ENCODE data around the gene CUL4A.
"Not testable (repeated sequence)": the region's sequence is repeated elsewhere in the genome, so short reads cannot be mapped to it uniquely, and the experiment has no call there.

CUL4A gene

DNA sequence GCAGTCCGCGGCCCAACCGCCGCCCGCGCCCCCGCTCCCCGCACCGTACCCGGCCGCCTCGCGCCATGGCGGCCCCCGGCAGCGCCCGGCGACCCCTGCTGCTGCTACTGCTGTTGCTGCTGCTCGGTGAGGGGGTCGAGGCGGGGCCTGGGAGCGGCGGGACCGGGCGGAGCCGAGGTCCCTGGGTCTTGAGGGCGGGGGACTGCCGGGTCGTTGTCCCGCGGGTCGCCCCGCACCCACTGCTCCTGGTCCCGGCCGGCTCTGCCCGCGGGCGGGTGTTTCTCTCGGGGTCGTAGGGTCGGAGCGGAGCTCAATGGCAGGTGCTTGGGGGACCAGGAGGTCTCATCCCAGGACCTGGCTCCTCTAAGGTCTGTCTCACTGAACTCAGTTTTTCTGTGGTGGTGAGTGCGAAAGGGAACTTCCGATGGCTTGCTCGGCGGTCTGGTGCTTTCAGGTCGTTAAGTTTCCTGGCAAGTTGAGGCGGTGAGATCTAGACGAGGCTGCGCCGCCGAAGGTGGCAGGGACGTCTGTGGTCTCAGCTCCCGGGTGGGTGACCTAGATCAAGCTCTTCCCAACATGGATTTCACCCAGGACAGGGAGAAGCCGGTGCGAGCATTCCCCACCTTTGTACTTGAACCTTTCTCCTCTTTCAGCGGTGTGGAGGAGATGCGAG lies 88.1 kb downstream of the CUL4A start:
- peak; percentile 21 to 24 for DNase-seq

GRCh38 chr13:113298043-113298945 lies 88.9 kb downstream of the CUL4A start:
- no peak for DNase-seq

DNA sequence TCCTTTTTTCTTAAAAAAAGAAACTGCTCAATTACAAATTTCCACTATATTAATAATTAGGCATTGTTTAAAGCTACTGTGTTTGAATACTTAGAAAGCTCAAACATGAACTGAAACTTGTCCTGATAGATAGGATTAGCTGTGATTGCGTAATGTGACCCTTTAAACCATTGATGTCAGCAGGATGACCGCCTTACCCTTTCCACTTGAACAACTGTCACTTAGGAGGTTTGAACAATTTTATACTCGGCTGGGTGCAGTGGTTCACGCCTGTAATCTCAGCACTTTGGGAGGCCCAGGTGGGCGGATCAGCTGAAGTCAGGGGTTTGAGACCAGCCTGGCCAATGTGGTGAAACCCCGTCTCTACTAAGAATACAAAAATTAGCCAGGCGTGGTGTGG lies 90.5 kb downstream of the CUL4A start:
- DNase-seq, result no peak

DNA sequence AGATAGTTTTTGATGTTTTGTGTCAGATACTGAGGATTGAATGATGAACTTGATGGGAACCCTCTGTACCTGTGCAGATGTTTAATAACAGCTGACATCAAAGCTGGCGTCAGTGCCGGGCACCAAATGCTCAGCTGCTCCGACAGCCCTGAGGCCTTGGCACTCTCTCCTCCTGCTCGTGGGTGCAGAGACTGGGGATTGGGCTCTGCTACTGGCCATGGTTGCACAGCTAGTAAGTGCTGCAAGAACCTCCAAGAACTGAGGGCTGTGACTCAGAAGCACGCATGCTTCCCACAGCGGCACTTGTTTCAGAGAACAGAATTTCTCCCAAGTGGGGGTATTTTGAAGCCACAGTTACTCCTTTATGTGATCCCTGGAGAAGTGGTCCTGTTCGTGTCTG lies 93.6 kb downstream of the CUL4A start:
- DNase-seq, result no peak

DNA sequence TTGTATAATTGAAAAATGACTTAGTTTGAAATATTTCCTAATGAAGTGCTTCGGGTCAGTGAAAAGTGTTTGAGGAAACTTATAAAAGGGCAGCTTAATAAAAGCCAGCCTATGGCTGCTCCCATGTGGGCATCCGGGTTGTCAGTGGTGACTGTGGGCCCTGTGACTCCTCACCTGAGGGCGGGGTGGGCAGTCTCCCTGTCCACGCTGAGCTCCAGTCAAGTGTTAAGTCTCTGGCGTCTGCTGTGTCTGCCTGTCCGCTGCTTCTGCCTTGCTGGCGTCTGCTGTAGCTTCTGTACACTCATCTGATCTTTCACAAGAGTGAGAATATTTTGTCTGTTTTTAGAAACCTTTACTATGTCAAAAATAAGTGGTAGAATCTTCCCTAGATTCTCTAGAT lies 94.7 kb downstream of the CUL4A start:
- no peak for DNase-seq

GRCh38 chr13:113305208-113305607 lies 95.8 kb downstream of the CUL4A start:
- DNase-seq, result no peak

DNA sequence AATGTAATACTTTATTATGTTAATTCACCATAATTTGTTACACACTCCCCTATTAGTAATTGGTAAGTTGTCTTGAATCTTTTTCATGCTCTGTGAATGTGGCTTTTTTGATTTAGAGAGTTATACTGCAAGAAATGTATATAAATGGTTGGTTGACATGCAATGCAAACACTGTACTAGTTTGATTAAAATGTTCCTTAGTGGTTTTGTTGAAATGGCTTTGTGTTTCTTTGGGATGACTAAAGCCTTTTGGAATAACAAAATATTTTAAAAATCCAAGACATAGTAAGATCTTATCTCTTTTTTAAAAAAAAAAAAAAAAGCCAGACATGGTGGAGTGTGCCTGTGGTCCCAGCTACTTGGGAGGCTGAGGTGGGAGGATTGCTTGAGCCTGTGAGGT lies 98.1 kb downstream of the CUL4A start:
- no peak for DNase-seq

GRCh38 chr13:113309473-113309872 lies 100.1 kb downstream of the CUL4A start:
- DNase-seq, result no peak

- DNase-seq, result not testable (repeated sequence)
Observed at GRCh38 chr13:113314112-113314511, 104.7 kb downstream of the CUL4A start.

DNA sequence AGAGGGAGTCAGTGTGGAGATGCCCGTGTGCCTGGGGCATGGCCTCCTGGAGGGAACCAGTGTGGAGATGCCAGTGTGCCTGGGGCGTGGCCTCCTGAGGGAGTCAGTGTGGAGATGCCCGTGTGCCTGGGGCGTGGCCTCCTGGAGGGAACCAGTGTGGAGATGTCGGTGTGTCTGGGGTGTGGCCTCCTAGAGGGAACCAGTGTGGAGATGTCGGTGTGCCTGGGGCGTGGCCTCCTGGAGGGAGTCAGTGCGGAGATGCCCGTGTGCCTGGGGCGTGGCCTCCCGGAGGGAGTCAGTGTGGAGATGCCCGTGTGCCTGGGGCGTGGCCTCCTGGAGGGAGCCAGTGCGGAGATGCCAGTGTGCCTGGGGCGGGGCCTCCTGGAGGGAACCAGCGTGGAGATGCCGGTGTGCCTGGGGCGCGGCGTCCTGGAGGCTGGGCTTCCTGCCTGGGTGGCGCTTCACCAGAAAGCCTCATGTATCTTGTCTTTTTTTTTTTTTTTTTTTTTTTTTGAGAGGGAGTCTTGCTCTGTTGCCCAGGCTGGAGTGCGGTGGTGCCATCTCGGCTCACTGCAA lies 105.6 kb downstream of the CUL4A start:
- DNase-seq, result not testable (repeated sequence)

DNA sequence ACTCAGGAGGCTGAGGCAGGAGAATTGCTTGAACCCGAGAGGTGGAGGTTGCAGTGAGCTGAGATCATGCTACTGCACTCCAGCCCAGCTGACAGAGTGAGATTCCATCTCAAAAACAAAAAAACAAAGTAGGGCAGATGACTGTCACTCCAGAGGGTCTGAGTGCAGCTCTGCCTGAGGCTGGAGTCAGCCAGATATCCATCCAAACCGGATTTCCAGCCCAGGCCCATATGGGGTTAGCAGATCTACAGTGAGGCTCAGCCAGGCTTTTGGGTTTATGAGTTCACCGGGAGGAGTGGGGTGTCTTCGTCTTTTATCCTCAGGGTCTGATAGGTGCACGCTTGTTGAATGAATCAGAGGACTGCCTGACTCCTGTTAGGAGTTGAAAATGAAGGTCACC lies 106.6 kb downstream of the CUL4A start:
- DNase-seq, result no peak
